SK-N-DZ (cell line): ENCODE results near the gene HELB.
A peak's percentile ranks its signal among the peaks of the same experiment; 100 is the strongest.

Experiments used
- DNase-seq: peaks from one replicate; pipeline ENCODE4 v3.0.0-alpha.2; 2015; ENCODE audit warnings: low spot score

The HELB gene

GRCh38 chr12:66361703-66362102 lies 59.4 kb downstream of the HELB start:
- DNase-seq: no peak

- no peak for DNase-seq
These were observed 63.6 kb downstream of the HELB start for GRCh38 chr12:66365718-66366490.

GRCh38 chr12:66367015-66367667 lies 64.8 kb downstream of the HELB start:
- DNase-seq: no peak

GRCh38 chr12:66371982-66372381 lies 69.7 kb downstream of the HELB start:
- DNase-seq: peak; percentile 90

GRCh38 chr12:66375560-66375959 lies 73.3 kb downstream of the HELB start:
- DNase-seq: no peak

GRCh38 chr12:66379616-66380015 lies 77.3 kb downstream of the HELB start:
- DNase-seq: no peak

- no peak for DNase-seq
These were observed 78.7 kb downstream of the HELB start for GRCh38 chr12:66380769-66381535.

GRCh38 chr12:66387117-66387516 lies 84.8 kb downstream of the HELB start:
- no peak for DNase-seq
